Heart right ventricle (tissue), 16 donors: ENCODE data around the gene PLEKHA5. TPM values are rescaled to one million over a fixed set of nuclear protein-coding genes. Genes with fewer than 3 reads are reported as not detected.
"Not testable (repeated sequence)": the region's sequence is repeated elsewhere in the genome, so short reads cannot be mapped to it uniquely, and the experiment has no call there.

Source experiments
- ATAC-seq, 8 donors: fragments of 200-7000 bp; cut with Tn5 transposase; one replicate each; pipeline ENCODE4 v1.9.1; 2020; ENCODE audit warnings: mild to moderate bottlenecking in 8 of 8, moderate library complexity in 8 of 8, moderate number of reproducible peaks in 1 of 8
- DNase-seq, 2 donors: peaks; one replicate each; pipeline ENCODE4 v3.0.0-alpha.2; 2020
- H3K27ac ChIP-seq, 10 donors: fragments of 200-600 bp; sonication (generic) in 2 of 10; one replicate each; pipeline versions ENCODE4 v1.5.0 to v1.8.0; 2020 to 2022; ENCODE audit warnings: mild to moderate bottlenecking in 3 of 10
- H3K27me3 ChIP-seq, 7 donors: fragments of 200-600 bp; one replicate each; pipeline ENCODE4 v1.8.0; 2021 to 2022; ENCODE audit warnings: mild to moderate bottlenecking in 2 of 7
- H3K36me3 ChIP-seq, 9 donors: fragments of 200-600 bp; sonication (generic) in 1 of 9; one replicate each; pipeline versions ENCODE4 v1.5.0 to v1.8.0; 2020 to 2022; ENCODE audit warnings: mild to moderate bottlenecking in 2 of 9
- H3K4me1 ChIP-seq, 9 donors: fragments of 200-600 bp; sonication (generic) in 1 of 9; one replicate each; pipeline versions ENCODE4 v1.5.0 to v1.8.0; 2020 to 2022; ENCODE audit warnings: mild to moderate bottlenecking in 4 of 9
- H3K4me3 ChIP-seq, 10 donors: fragments of 200-600 bp; sonication (generic) in 2 of 10; one replicate each; pipeline versions ENCODE4 v1.5.0 to v1.8.0; 2020 to 2022; ENCODE audit warnings: mild to moderate bottlenecking in 7 of 10, moderate library complexity in 2 of 10
- H3K9me3 ChIP-seq, 11 donors: fragments of 200-600 bp in 10 of 11; sonication (generic) in 2 of 11; one replicate each; pipeline versions ENCODE4 v1.5.0 to v1.8.0; 2013 to 2022; ENCODE audit warnings: mild to moderate bottlenecking in 2 of 11, control low read depth in 1 of 11, moderate library complexity in 1 of 11
- CTCF ChIP-seq, 9 donors: fragments of 200-600 bp; sonication (generic) in 2 of 9; IDR thresholded peaks; one replicate each; pipeline versions ENCODE4 v1.5.0 to v1.8.0; 2021 to 2022; ENCODE audit warnings: antibody characterized with exemption in 9 of 9, mild to moderate bottlenecking in 5 of 9, moderate library complexity in 1 of 9
- WGBS, 2 donors: extraction: QIAGEN DNeasy Blood & Tissue Kit; methylation state at CpG; one replicate each; pipeline ENCODE4 v1.1.7; 2013; ENCODE audit warnings: inconsistent platforms in 1 of 2; 5-methylcytosine and 5-hydroxymethylcytosine counted together
- intact Hi-C, 10 donors: fragments of 100-400 bp; cut with DNase I; formaldehyde crosslinking; loops; one replicate each; pipeline versions ENCODE4 v1.11.1 to v1.14.2; 2022
- polyA plus RNA-seq, 2 donors: library from polyadenylated mRNA; stranded (reverse); fragments of 200-250 nt; gene quantifications; one replicate each; pipeline ENCODE4 v1.2.3, GENCODE V29; 2013
- total RNA-seq, 10 donors: library from RNA; stranded (reverse); fragmentation: NEBNext Ultra II Directional in 3 of 10; extraction: Animal tissue kit (Norgen Biotek cat#: 25700) in 3 of 10; gene quantifications; one replicate each; pipeline versions ENCODE4 v1.2.1 to v1.2.4, GENCODE V29; 2021 to 2023
- donor health status: Arrhythmogenic right ventricular cardiomyopathy.
- donor health status: ischemic (EF 13 %, LVEDD 7.1; RV severe dilation, severe dysfunction).
- donor health status: healthy with polysubstance abuse.
- donor health status: DM: no; HTN: yes; CAD: no.
- donor health status: DM: no; HTN: no; CAD: no.
- donor health status: ischemic (EF 25% LVEDD 6.9; RV normal size, moderate dysfunction).
- donor health status: ischemic (EF 25% LVEDD 5.7; RV mildly dilated, moderate dysfunction).
- donor health status: healthy.
- donor health status: DM: yes; HTN: yes; CAD: no.
- donor health status: Ischemic cardiomyopathy.
- donor health status: ischemic (EF 35%, LVEDD 5.7; RV mildly dilated, moderate dysfunction).
- donor health status: nonischemic (EF 11% LVEDD 7.7; RV severe dilation, severe dysfunction).
- donor health status: DM: yes; HTN: yes; CAD: no.
- donor health status: PGD.
- donor health status: ischemic (EF 29% LVEDD 5.4; RV normal size, mild dysfunction).
- donor health status: nonischemic (EF 23%, LVEDD 6.1; RV moderate dilation, normal function).

Gene PLEKHA5
- total and polyA plus RNA-seq, 12 donors = 11.8 to 77.1 (median 61.8) TPM

- intact Hi-C loops = no loop called here
- 86 to 88% methylated on average over 5 of the region's 5 CpGs for WGBS, 2 donors
- TF ChIP-seq CTCF (IDR thresholded peaks at IDR 0.05) = no peak
- Histone ChIP-seq H3K27me3 (no peaks in the 10 kb centered on the region), H3K9me3 (peaks cover 0 to 21% (median 9%) of the 10 kb centered on the region in 11 donors), H3K4me3 (no peak overlapping the region), H3K36me3 (peaks cover 0 to 80% (median 34%) of the 10 kb centered on the region in 9 donors), H3K27ac (no peak overlapping the region), H3K4me1 (no peaks in the 10 kb centered on the region)
- DNase-seq (no peak), ATAC-seq (peak in 4 of 8 donors; percentile 46 to 87 (median 60))
These were observed 208.9 kb downstream of the PLEKHA5 start for GRCh38 chr12:19338405-19338804.

GRCh38 chr12:19350850-19351249 is 221.3 kb downstream of the PLEKHA5 start:
- H3K9me3 ChIP-seq, DNase-seq, H3K4me1 ChIP-seq, H3K27me3 ChIP-seq, ATAC-seq, H3K27ac ChIP-seq, H3K4me3 ChIP-seq, intact Hi-C loops: not testable (repeated sequence)
- 80 to 82% methylated on average over 4 of the region's 4 CpGs for WGBS, 2 donors
- H3K36me3 ChIP-seq = peaks cover 0 to 99% (median 36%) of the 10 kb centered on the region in 9 donors

GRCh38 chr12:19351346-19351745 is 221.8 kb downstream of the PLEKHA5 start:
- H3K4me1 ChIP-seq = no peaks in the 10 kb centered on the region
- WGBS, 2 donors = 96 to 99% methylated on average over 2 of the region's 2 CpGs
- H3K36me3 ChIP-seq = peaks cover 0 to 100% (median 36%) of the 10 kb centered on the region in 9 donors
- no peaks in the 10 kb centered on the region for H3K27me3 ChIP-seq
- intact Hi-C loops = no loop called here
- no peak overlapping the region for H3K27ac ChIP-seq
- H3K4me3 ChIP-seq = no peak overlapping the region
- DNase-seq = no peak
- ATAC-seq = no peak
- H3K9me3 ChIP-seq = peaks cover 0 to 10% (median 0%) of the 10 kb centered on the region in 11 donors
- TF ChIP-seq CTCF (IDR thresholded peaks at IDR 0.05) = no peak

GRCh38 chr12:19369691-19370148 is 240.2 kb downstream of the PLEKHA5 start:
- Histone ChIP-seq H3K9me3 (no peaks in the 10 kb centered on the region), H3K27ac (peak overlapping the region in 3 of 10 donors; percentile 16 to 58 (median 36)), H3K4me1 (peaks cover 0 to 5% (median 0%) of the 10 kb centered on the region in 9 donors), H3K27me3 (no peaks in the 10 kb centered on the region), H3K4me3 (no peak overlapping the region), H3K36me3 (peaks cover 0 to 98% (median 34%) of the 10 kb centered on the region in 9 donors)
- TF ChIP-seq CTCF (IDR thresholded peaks at IDR 0.05) = no peak
- ATAC-seq (peak in 7 of 8 donors; percentile 23 to 72 (median 53)), DNase-seq (no peak)
- intact Hi-C loops = no loop called here
- 54 to 61% methylated on average over 6 of the region's 6 CpGs for WGBS, 2 donors

GRCh38 chr12:19373586-19373985 is 244.1 kb downstream of the PLEKHA5 start:
- ATAC-seq (no peak), DNase-seq (no peak)
- intact Hi-C loops = no loop called here
- Histone ChIP-seq H3K4me3 (no peak overlapping the region), H3K36me3 (peaks cover 0 to 97% (median 20%) of the 10 kb centered on the region in 9 donors), H3K4me1 (peaks cover 0 to 5% (median 0%) of the 10 kb centered on the region in 9 donors), H3K27me3 (no peaks in the 10 kb centered on the region), H3K27ac (no peak overlapping the region), H3K9me3 (no peaks in the 10 kb centered on the region)
- no peak for TF ChIP-seq CTCF (IDR thresholded peaks at IDR 0.05)
- WGBS, 2 donors = 87 to 89% methylated on average over 4 of the region's 4 CpGs
